ENCODE measurements around the gene ADAM29.

The ADAM29 gene

GRCh38 chr4:174934360-174934759 is 16.2 kb downstream of the ADAM29 start:
- no peak for DNase-seq (ENCODE audit: low spot score)
- ChIA-PET POLR2A (ENCODE audit: low non-redundant PET) (no interaction called here), CTCF (interaction anchor here (1.2 kb wide), 1 partner anchor 14 kb away, joined by 3 read pairs; no protein-coding TSS in a partner anchor)
- TF ChIP-seq, protein P1, sequence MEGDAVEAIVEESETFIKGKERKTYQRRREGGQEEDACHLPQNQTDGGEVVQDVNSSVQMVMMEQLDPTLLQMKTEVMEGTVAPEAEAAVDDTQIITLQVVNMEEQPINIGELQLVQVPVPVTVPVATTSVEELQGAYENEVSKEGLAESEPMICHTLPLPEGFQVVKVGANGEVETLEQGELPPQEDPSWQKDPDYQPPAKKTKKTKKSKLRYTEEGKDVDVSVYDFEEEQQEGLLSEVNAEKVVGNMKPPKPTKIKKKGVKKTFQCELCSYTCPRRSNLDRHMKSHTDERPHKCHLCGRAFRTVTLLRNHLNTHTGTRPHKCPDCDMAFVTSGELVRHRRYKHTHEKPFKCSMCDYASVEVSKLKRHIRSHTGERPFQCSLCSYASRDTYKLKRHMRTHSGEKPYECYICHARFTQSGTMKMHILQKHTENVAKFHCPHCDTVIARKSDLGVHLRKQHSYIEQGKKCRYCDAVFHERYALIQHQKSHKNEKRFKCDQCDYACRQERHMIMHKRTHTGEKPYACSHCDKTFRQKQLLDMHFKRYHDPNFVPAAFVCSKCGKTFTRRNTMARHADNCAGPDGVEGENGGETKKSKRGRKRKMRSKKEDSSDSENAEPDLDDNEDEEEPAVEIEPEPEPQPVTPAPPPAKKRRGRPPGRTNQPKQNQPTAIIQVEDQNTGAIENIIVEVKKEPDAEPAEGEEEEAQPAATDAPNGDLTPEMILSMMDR (conservative IDR thresholded peaks at IDR 0.05; ENCODE audit: low read depth), result no peak
- no peak overlapping the region for H3K27ac ChIP-seq

DNA sequence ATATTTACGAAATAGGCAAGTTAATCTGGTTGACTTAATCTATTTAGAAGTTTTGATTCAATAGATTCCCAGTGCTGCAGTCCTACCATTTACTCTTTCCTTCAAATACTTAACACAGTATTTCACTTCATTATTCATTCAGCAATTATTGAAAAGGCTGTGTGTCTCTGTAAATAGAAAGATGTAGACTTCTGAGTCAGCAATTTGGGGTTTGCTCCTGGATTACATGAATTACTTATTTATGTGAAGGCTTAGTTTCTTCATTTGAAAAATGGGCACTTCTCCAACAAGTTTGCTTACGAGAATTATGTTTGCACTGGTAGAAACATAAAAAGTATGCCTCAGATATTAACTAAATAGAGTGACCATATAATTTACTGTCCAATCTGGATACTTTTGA is 17.4 kb downstream of the ADAM29 start:
- POLR2A ChIA-PET (ENCODE audit: low non-redundant PET), result no interaction called here
- no peak overlapping the region for H3K27ac ChIP-seq
- CTCF ChIA-PET, result no interaction called here
- TF ChIP-seq, protein P1 (conservative IDR thresholded peaks at IDR 0.05; ENCODE audit: low read depth), result no peak
- no peak for DNase-seq (ENCODE audit: low spot score)

DNA sequence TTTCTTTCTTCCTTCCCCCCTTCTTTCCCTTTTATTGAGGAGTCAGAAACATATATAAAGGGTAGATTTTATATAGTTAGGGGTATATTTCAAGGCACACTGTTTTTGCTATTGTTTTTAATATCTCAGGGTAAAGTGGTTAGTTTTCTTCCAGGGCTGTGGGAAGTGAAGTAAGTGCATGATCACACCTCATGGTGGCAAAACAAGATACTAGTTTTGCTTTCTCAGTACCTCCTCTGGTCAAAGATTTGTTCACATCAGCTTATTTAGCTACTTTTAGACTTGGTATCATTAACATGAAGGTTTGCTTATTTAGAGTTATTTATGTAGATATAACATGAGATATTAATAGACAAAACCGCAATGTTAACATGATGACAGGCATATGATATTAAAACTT is 21.8 kb downstream of the ADAM29 start:
- ChIA-PET POLR2A (ENCODE audit: low non-redundant PET) (no interaction called here), CTCF (no interaction called here)
- H3K27ac ChIP-seq, result no peak overlapping the region
- TF ChIP-seq, protein P1 (conservative IDR thresholded peaks at IDR 0.05; ENCODE audit: low read depth), result no peak
- DNase-seq (ENCODE audit: low spot score), result no peak

- no peak overlapping the region for H3K27ac ChIP-seq
- CTCF ChIA-PET, result no interaction called here
- TF ChIP-seq, protein P1 (conservative IDR thresholded peaks at IDR 0.05; ENCODE audit: low read depth), result no peak
- DNase-seq (ENCODE audit: low spot score), result no peak
- POLR2A ChIA-PET (ENCODE audit: low non-redundant PET), result no interaction called here
Measured at GRCh38 chr4:174946246-174946645, 28.1 kb downstream of the ADAM29 start.

DNA sequence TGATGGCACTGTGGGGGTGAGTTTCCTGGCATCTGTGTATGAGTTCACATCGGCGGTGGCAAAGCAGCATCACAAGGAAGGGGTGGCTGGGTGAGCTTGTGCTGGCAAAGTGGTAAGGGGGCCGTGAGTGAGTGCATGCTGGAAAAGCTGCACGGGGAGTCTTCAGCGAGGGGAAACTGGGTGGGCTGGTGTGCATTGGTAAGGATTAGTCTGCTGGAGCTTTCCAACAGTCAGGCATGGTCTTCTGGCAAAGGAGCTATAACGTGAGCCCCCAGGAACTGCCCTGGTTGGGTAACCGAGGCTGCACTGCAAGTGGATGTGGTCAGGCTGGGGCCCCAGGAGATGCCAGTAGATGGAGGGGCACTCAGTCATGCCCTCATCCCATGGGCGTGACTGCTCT is 30.7 kb downstream of the ADAM29 start:
- TF ChIP-seq, protein P1 (conservative IDR thresholded peaks at IDR 0.05; ENCODE audit: low read depth), result no peak
- no peak overlapping the region for H3K27ac ChIP-seq
- no peak for DNase-seq (ENCODE audit: low spot score)
- POLR2A ChIA-PET (ENCODE audit: low non-redundant PET), result no interaction called here
- CTCF ChIA-PET, result no interaction called here

DNA sequence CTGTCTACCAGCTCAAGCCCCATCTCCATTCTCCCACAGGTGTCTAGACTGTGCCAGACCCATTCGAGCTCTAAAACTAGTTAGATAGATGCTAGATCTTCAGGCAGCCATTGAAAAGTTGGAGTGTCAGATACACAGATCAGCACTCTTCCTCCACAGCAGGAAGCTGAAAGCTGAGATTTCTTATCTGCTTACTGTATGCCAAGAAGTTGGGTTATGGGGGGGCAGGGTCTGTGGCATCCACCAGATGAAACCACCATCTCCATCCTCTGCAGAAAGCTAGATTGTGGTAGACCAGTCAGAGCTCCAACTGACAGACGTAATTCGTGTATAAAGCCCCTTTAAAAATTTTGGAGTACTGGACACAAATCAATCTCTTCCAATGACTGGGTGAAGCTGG is 54.8 kb downstream of the ADAM29 start:
- no peak overlapping the region for H3K27ac ChIP-seq
- DNase-seq (ENCODE audit: low spot score), result no peak
- ChIA-PET POLR2A (ENCODE audit: low non-redundant PET) (no interaction called here), CTCF (interaction anchor here (0.6 to 1.2 kb wide), 2 partner anchors 209 to 413 kb away, joined by 3 read pairs; no protein-coding TSS in a partner anchor)
- TF ChIP-seq, protein P1 (conservative IDR thresholded peaks at IDR 0.05; ENCODE audit: low read depth), result no peak

DNA sequence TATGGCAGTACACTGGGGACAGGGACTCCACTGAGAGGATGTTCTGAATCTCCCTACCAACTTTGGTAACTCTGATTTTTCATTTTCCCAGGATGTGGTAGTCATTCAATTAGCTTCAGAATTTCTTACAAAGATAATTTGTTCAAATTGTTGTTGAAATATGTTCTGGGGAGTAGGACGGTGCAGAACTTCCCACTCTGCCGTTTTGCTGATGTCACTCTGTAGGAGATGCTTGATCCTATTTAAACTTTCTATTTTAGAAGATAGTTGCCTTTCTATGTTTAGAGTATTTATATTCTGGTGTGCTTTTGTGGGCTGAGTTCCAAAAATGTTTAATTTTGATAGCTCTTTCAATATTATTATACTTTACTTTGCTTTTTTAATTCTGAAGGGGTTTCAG is 55.2 kb downstream of the ADAM29 start:
- TF ChIP-seq, protein P1 (conservative IDR thresholded peaks at IDR 0.05; ENCODE audit: low read depth), result no peak
- CTCF ChIA-PET, result interaction anchor here (1.2 kb wide), 1 partner anchor 209 kb away, joined by 3 read pairs; no protein-coding TSS in a partner anchor
- H3K27ac ChIP-seq, result no peak overlapping the region
- no peak for DNase-seq (ENCODE audit: low spot score)
- POLR2A ChIA-PET (ENCODE audit: low non-redundant PET), result no interaction called here
